ENCODE results near the gene FOCAD.
"Not testable (repeated sequence)": the region's sequence is repeated elsewhere in the genome, so short reads cannot be mapped to it uniquely, and the experiment has no call there.

Gene FOCAD

GRCh38 chr9:20974191-20974938 lies 290.3 kb downstream of the FOCAD start:
- not testable (repeated sequence) for DNase-seq

- no peak for DNase-seq
These were observed 294.2 kb downstream of the FOCAD start for GRCh38 chr9:20978249-20978648.

GRCh38 chr9:20980832-20981455 lies 296.9 kb downstream of the FOCAD start:
- DNase-seq = no peak

GRCh38 chr9:20981486-20981885 lies 297.4 kb downstream of the FOCAD start:
- no peak for DNase-seq

- DNase-seq = no peak
These were observed 300.4 kb downstream of the FOCAD start for GRCh38 chr9:20984506-20984905.

- DNase-seq = no peak
These were observed 302.0 kb downstream of the FOCAD start for GRCh38 chr9:20985851-20986600.

- no peak for DNase-seq
These were observed 303.5 kb downstream of the FOCAD start for GRCh38 chr9:20987521-20987920.

- no peak for DNase-seq
These were observed 304.0 kb downstream of the FOCAD start for GRCh38 chr9:20988061-20988460.

- DNase-seq = no peak
These were observed 304.7 kb downstream of the FOCAD start for GRCh38 chr9:20988671-20989315.

- no peak for DNase-seq
These were observed 305.9 kb downstream of the FOCAD start for GRCh38 chr9:20989923-20990341.

- DNase-seq = no peak
These were observed 306.8 kb downstream of the FOCAD start for GRCh38 chr9:20990867-20991266.

- no peak for DNase-seq
These were observed 310.4 kb downstream of the FOCAD start for GRCh38 chr9:20994486-20994885.

- DNase-seq = no peak
These were observed 311.6 kb downstream of the FOCAD start for GRCh38 chr9:20995616-20996015.

- DNase-seq = no peak
These were observed 312.8 kb downstream of the FOCAD start for GRCh38 chr9:20996809-20997208.

- DNase-seq = no peak
These were observed 313.5 kb downstream of the FOCAD start for GRCh38 chr9:20997503-20998076.

GRCh38 chr9:21001581-21001980 lies 317.5 kb downstream of the FOCAD start:
- DNase-seq = no peak

- no peak for DNase-seq
These were observed 318.0 kb downstream of the FOCAD start for GRCh38 chr9:21002040-21002439.

- no peak for DNase-seq
These were observed 331.2 kb downstream of the FOCAD start for GRCh38 chr9:21015129-21015815.

- DNase-seq = no peak
These were observed 331.9 kb downstream of the FOCAD start for GRCh38 chr9:21015995-21016394.

GRCh38 chr9:21016701-21017491 lies 332.8 kb downstream of the FOCAD start:
- no peak for DNase-seq

- no peak for DNase-seq
These were observed 334.1 kb downstream of the FOCAD start for GRCh38 chr9:21018177-21018576.

Measured in T-helper 9 cell (primary cell).